Measurements from ENCODE around the gene PDLIM1.

DNA sequence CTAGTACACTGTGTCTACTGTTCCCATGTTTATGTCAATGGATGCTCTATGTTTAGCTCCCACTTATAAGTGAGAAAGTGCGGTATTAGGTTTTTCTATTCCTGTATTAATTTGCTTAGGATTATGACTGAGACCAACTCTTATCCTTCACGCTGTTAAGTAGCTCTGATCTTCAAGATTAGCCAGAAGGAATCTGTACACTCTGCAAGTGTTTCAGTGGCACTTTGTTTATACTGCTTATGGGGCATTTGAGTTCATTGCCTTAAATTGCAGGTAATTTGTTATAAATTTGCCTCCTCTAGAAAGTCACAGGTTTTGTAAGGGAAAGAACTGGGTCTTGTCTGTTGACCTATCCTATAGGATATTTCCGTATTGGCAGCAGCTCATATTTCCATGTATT lies 103.2 kb downstream of the PDLIM1 start:
- TF ChIP-seq SIN3A (IDR thresholded peaks at IDR 0.05; ENCODE audit: borderline replicate concordance, low read depth, low read length) = no peak
- no peak for TF ChIP-seq JUND (IDR thresholded peaks at IDR 0.05)
- no peak for TF ChIP-seq CTCF (IDR thresholded peaks at IDR 0.05)
- TF ChIP-seq SMC3 (IDR thresholded peaks at IDR 0.05; ENCODE audit: low read depth, low read length) = no peak
- no peak for TF ChIP-seq POLR2AphosphoS5 (IDR thresholded peaks at IDR 0.05; ENCODE audit: low read depth, low read length)
- TF ChIP-seq GATA2 (CRISPR knock-in tag; IDR thresholded peaks at IDR 0.05) = no peak
- TF ChIP-seq RFX5 (IDR thresholded peaks at IDR 0.05; ENCODE audit: low read length) = no peak
- no peak for TF ChIP-seq EZH2phosphoT487 (IDR thresholded peaks at IDR 0.05; ENCODE audit: borderline replicate concordance, low read depth)

Measured in SK-N-SH (cell line).